ENCODE results near the gene PPFIBP1.
"Not testable (repeated sequence)": the region's sequence is repeated elsewhere in the genome, so short reads cannot be mapped to it uniquely, and the experiment has no call there.

PPFIBP1 gene

DNA sequence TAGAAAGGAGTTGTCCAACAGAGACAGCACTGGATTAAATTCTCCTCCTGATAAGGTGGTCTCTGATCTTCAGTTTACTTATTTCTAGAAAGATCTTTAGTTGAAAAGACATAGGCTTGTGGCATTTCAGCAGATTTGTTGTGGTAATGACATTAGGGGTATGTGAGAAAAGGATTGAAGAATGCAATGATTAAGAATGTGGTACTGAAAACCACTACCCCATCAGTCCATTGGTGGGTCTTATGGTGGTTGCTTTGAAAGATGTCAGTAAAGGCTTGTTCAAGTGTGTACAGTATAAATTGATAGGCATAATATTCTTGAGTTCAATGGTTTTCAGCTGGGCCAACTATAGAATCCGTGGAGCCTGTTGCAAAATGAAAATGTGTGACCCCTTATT, 10.8 kb downstream of the PPFIBP1 start:
- DNase-seq (ENCODE audit: extremely low read depth, low read depth), result no peak
- TF ChIP-seq, protein P1, sequence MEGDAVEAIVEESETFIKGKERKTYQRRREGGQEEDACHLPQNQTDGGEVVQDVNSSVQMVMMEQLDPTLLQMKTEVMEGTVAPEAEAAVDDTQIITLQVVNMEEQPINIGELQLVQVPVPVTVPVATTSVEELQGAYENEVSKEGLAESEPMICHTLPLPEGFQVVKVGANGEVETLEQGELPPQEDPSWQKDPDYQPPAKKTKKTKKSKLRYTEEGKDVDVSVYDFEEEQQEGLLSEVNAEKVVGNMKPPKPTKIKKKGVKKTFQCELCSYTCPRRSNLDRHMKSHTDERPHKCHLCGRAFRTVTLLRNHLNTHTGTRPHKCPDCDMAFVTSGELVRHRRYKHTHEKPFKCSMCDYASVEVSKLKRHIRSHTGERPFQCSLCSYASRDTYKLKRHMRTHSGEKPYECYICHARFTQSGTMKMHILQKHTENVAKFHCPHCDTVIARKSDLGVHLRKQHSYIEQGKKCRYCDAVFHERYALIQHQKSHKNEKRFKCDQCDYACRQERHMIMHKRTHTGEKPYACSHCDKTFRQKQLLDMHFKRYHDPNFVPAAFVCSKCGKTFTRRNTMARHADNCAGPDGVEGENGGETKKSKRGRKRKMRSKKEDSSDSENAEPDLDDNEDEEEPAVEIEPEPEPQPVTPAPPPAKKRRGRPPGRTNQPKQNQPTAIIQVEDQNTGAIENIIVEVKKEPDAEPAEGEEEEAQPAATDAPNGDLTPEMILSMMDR (IDR thresholded peaks at IDR 0.05; ENCODE audit: low read depth, low read length, missing control alignments), result no peak
- H3K4me3 ChIP-seq (replicated peaks; ENCODE audit: low read depth, low read length), result no peak overlapping the region

DNA sequence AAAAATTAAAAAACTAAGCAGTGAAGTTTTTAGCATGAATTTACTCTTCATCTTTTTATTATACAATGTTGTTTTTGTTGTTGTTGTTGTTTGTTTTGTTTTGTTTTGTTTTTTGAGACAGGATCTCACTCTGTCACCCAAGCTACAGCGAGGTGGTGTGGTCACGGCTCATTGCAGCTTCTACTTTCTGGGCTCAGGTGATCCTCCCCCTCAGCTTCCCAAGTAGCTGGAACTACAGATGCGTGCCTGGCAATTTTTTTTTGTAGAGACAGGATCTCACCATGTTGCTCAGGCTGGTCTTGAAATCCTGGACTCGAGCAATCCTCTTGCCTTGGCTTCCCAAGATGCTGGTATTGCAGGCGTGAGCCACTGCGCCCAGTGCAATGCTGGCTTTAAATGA, 11.3 kb downstream of the PPFIBP1 start:
- TF ChIP-seq, protein P1 (IDR thresholded peaks at IDR 0.05; ENCODE audit: low read depth, low read length, missing control alignments), result no peak

DNA sequence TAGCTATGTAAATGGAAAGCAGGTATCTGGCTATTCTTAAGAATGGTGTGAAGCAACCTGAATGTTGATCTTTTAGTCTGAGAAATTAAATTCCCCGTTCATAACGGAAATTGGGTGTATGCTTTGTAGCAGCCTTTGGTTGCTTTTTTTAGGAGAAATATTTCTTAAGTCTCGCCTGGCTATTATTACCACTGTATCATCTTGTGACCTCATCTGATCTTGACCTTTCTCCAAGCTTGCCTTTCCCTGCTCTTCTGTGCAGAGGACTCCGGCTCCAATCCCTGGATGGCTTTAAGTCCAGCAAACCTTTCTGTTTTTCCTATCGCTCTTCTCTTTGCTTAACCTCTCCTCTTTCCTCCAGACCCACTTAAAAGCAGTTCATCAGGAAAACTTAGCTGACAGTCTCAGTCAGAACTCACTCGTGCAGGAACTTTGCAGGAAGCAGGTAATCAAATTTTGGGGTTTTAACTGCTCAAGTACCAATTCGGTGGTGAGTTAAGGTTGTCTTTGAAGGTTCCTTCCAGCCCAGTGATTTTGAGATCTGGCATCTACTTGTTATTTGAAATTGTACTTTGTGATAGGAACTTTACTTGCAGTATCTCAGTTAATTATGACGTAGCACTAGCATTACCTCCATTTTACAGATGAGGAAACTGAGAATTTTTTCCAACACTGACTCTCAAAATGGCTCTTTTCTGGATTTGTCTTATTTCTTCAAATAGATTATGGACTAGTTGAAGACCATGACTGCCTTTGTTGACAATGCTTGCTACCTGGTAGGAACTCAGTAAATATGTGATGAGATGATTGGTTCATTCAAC, 14.1 kb downstream of the PPFIBP1 start:
- TF ChIP-seq, protein P1 (IDR thresholded peaks at IDR 0.05; ENCODE audit: low read depth, low read length, missing control alignments), result no peak
- no peak overlapping the region for H3K4me3 ChIP-seq (replicated peaks; ENCODE audit: low read depth, low read length)
- no peak for DNase-seq (ENCODE audit: extremely low read depth, low read depth)

More for the DNA sequence above, 11.3 kb downstream of the PPFIBP1 start:
- DNase-seq (ENCODE audit: extremely low read depth, low read depth), result no peak
- no peak overlapping the region for H3K4me3 ChIP-seq (replicated peaks; ENCODE audit: low read depth, low read length)

DNA sequence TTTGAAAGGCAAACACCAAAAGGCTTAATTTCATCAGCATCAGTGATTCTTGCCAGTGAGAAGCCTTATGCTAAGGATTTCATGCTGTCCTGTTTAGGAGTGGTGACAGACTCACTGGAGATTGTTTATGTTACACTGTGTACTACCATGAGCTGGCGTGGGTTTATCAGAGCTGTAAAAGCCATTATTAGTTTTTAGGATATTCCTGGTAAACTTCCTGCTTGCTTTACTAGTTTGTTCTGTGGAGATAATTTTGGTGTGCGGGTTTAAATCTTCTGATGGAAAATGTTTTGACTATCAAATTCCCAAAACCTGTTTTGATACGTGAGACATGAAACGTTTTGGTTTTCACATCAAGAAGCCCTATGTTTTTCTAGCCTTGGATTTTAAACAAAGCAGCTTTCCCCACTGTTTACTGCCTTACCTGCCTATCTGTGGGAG, 15.2 kb downstream of the PPFIBP1 start:
- DNase-seq (ENCODE audit: extremely low read depth, low read depth), result no peak
- H3K4me3 ChIP-seq (replicated peaks; ENCODE audit: low read depth, low read length), result no peak overlapping the region
- TF ChIP-seq, protein P1 (IDR thresholded peaks at IDR 0.05; ENCODE audit: low read depth, low read length, missing control alignments), result no peak

DNA sequence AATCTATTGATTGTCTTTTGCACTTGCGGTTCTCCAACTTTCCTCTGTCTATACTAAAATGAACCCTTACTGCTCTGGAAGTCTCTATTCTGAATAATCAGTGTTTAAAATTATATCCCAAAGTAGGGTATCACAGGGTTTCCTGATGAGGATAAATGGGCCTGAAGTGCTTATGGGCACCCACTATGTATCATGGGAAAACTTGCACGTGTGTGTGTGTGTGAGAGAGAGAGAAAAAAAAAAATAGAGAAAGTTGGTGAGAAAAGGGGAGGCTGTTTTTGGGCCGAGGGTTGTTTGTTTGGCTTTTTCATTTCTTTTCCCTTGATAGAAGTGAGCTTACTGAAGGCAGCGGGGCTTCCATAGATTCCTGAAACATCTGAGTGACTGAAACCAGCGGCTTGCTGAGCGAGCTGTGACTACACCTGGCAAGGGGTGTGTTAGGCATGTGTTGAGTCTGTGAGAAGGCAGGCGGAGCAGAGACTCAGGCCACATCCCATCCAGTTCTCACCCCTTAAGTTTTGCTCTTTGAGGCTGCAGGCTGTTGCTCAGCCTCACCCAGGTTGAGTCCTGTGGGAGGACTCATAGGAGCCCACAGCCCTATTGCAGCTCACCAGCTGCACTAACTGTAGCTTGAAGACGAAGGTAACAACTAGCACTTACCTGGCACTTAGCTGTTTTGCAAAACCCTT, 17.2 kb downstream of the PPFIBP1 start:
- TF ChIP-seq, protein P1 (IDR thresholded peaks at IDR 0.05; ENCODE audit: low read depth, low read length, missing control alignments), result no peak
- no peak for DNase-seq (ENCODE audit: extremely low read depth, low read depth)
- no peak overlapping the region for H3K4me3 ChIP-seq (replicated peaks; ENCODE audit: low read depth, low read length)

DNA sequence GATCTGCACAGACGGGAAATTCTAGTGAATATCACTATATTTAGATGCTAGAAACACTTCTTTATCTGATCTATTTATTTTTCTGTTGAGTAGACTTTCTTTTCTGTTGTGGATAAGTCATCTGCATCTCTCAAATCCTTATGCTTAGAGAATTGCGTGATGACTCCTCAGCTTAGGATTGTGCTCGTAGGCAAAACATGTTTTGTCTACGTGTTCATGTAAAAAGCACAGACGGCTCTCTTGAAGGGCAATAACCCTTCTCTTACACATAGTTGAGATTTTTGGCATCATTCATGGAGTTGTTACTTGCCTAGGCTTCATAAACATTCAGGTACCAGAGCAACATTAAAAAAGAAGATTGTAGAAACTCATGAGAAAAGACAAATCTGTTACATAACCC, 18.6 kb downstream of the PPFIBP1 start:
- TF ChIP-seq, protein P1 (IDR thresholded peaks at IDR 0.05; ENCODE audit: low read depth, low read length, missing control alignments), result no peak
- no peak for DNase-seq (ENCODE audit: extremely low read depth, low read depth)
- no peak overlapping the region for H3K4me3 ChIP-seq (replicated peaks; ENCODE audit: low read depth, low read length)

DNA sequence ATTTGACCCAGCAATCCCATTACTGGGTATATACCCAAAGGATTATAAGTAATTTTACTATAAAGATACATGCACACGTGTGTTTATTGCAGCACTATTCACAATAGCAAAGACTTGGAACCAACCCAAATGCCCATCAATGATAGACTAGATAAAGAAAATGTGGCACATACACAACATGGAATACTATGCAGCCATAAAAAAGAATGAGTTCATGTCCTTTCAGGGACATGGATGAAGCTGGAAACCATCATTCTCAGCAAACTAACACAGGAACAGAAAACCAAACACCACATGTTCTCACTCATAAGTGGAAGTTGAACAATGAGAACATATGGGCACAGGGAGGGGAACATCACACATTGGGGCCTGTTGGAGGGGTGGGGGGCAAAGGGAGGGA, 20.9 kb downstream of the PPFIBP1 start:
- DNase-seq (ENCODE audit: extremely low read depth, low read depth); H3K4me3 ChIP-seq (replicated peaks; ENCODE audit: low read depth, low read length): not testable (repeated sequence)

All from HFF-Myc (cell line).